ENCODE measurements around the gene ARNT2. TPM values are rescaled to one million over a fixed set of nuclear protein-coding genes. Genes with fewer than 3 reads are reported as not detected.

The ARNT2 gene
- polyA plus RNA-seq, 2 of the 4 experiments (the other 2 are of a cell fraction): 8.9 to 17.0 TPM

- no peak for ATAC-seq
These were observed 1.8 kb upstream of the ARNT2 start for GRCh38 chr15:80402339-80402738.

GRCh38 chr15:80403712-80404056 lies 498 bp upstream of the ARNT2 start:
- TF ChIP-seq E2F6 (IDR thresholded peaks at IDR 0.05; ENCODE audit: borderline replicate concordance, low read depth) (peak; percentile 72), RNF2 (IDR thresholded peaks at IDR 0.05; ENCODE audit: borderline replicate concordance, low read depth) (no peak), HES2 (IDR thresholded peaks at IDR 0.05) (no peak), KDM5A (IDR thresholded peaks at IDR 0.05) (no peak), EHF (CRISPR knock-in tag; IDR thresholded peaks at IDR 0.05) (no peak), PHF8 (IDR thresholded peaks at IDR 0.05; ENCODE audit: borderline replicate concordance, low read depth) (peak; percentile 54; the same call in 1 of the 2 replicates), MAX (IDR thresholded peaks at IDR 0.05) (peak; percentile 87), HOXB5 (CRISPR knock-in tag; IDR thresholded peaks at IDR 0.05) (no peak), ATOH8 (CRISPR knock-in tag; IDR thresholded peaks at IDR 0.05; ENCODE audit: low read depth) (no peak), EP300 (IDR thresholded peaks at IDR 0.05) (no peak), USF2 (IDR thresholded peaks at IDR 0.05) (no peak; the same call in 1 of the 2 replicates), CBX8 (IDR thresholded peaks at IDR 0.05) (no peak), RFX5 (IDR thresholded peaks at IDR 0.05) (peak; percentile 23; the same call in 1 of the 2 replicates), ZC3H11A (IDR thresholded peaks at IDR 0.05) (no peak), PBX3 (IDR thresholded peaks at IDR 0.05) (0 out of 2 replicates have a peak, but pooled peaks have one; percentile 12)
- Histone ChIP-seq H3K4me2 (peak overlapping the region; percentile 79), H3K4me1 (peaks cover 10% of the 10 kb centered on the region), H3K4me3 (peak overlapping the region; percentile 79), H3K27ac (peak overlapping the region; percentile 73 to 96), H3K9me3 (no peaks in the 10 kb centered on the region)
- ChIA-PET POLR2A (interaction anchor here (1.1 kb wide), 1 partner anchor 16 kb away, joined by 3 read pairs; no protein-coding TSS in a partner anchor), CTCF (interaction anchor here (1.2 kb wide), 1 partner anchor 9 kb away, joined by 4 read pairs; no protein-coding TSS in a partner anchor)
- DNase-seq (ENCODE audit: low read depth in 1 of 2, low spot score in 1 of 2): peak; percentile 49 to 58
- 6% methylated on average over 25 of the region's 30 CpGs for WGBS (ENCODE audit: missing lambda C conversion rate)
- FAIRE-seq: no peak
- peak; percentile 63 to 76; a peak in 4 of 6 replicates for ATAC-seq

More at GRCh38 chr15:80402339-80402738, 1.8 kb upstream of the ARNT2 start:
- DNase-seq (ENCODE audit: low read depth in 1 of 2, low spot score in 1 of 2) (no peak), FAIRE-seq (no peak)
- H3K27ac ChIP-seq: no peak overlapping the region
- WGBS (ENCODE audit: missing lambda C conversion rate): 75% methylated on average over 3 of the region's 3 CpGs
- CTCF ChIA-PET: interaction anchor here (0.9 to 1.2 kb wide), 2 partner anchors 10 to 864 kb away, joined by 4 read pairs; no protein-coding TSS in a partner anchor
- TF ChIP-seq EHMT2 (IDR thresholded peaks at IDR 0.05; ENCODE audit: low read depth): no peak
- H3K9me3 ChIP-seq: no peaks in the 10 kb centered on the region
- peaks cover 10% of the 10 kb centered on the region for H3K4me1 ChIP-seq
- POLR2A ChIA-PET: no interaction called here
- no peak overlapping the region for H3K4me3 ChIP-seq
- no peak overlapping the region for H3K4me2 ChIP-seq

- no peaks in the 10 kb centered on the region for H3K9me3 ChIP-seq
- peaks cover 10% of the 10 kb centered on the region for H3K4me1 ChIP-seq
- FAIRE-seq (no peak), ATAC-seq (peak; percentile 48 to 71), DNase-seq (ENCODE audit: low read depth in 1 of 2, low spot score in 1 of 2) (peak; percentile 33 to 65)
- ChIA-PET CTCF (interaction anchor here (1.0 to 1.3 kb wide), 2 partner anchors 12 to 13 kb away, joined by 3 read pairs; no protein-coding TSS in a partner anchor), POLR2A (no interaction called here)
- H3K4me3 ChIP-seq: peak overlapping the region; percentile 79
- 9% methylated on average over 28 of the region's 33 CpGs for WGBS (ENCODE audit: missing lambda C conversion rate)
- peak overlapping the region; percentile 73 to 96 for H3K27ac ChIP-seq
- TF ChIP-seq ZSCAN20 (CRISPR knock-in tag; IDR thresholded peaks at IDR 0.05) (no peak), KDM1A (IDR thresholded peaks at IDR 0.05; ENCODE audit: low read depth) (peak; percentile 85; the same call in 1 of the 2 replicates)
- peak overlapping the region; percentile 79 for H3K4me2 ChIP-seq
These were observed 775 bp downstream of the ARNT2 start for GRCh38 chr15:80404761-80405553.

All from A549 (cell line).